GM18873 (cell line): Measurements from ENCODE around the gene KAZN.

Experiments
- ATAC-seq: cut with Tn5 transposase; IDR thresholded peaks from one replicate; pipeline ENCODE4 v1.9.1; 2021; ENCODE audit warnings: mild to moderate bottlenecking, moderate library complexity, moderate number of reproducible peaks; ENCODE audit not compliant: unreplicated experiment, low FRiP score

The KAZN gene

GRCh38 chr1:15089258-15089992 lies 490.9 kb downstream of the KAZN start:
- ATAC-seq, result no peak

DNA sequence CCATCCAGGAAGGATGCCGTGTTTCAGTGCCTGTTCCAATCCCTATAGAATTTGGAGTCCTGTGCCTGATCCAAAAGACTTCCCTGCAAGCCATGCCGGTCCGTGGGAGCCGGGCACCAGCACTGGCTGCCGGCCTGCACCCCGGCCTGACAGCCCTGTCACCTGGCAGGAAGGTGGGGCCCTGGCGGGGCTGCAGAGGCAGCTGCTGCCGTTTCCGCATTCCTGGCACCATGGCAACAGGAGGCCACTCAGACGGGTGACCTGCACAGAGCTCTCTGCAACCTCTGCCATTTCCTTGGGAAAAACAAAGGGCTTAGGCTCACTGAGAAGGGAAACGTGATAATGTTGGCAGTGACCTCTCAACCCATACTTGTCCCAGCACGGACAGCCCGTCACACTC lies 491.9 kb downstream of the KAZN start:
- ATAC-seq, result no peak

DNA sequence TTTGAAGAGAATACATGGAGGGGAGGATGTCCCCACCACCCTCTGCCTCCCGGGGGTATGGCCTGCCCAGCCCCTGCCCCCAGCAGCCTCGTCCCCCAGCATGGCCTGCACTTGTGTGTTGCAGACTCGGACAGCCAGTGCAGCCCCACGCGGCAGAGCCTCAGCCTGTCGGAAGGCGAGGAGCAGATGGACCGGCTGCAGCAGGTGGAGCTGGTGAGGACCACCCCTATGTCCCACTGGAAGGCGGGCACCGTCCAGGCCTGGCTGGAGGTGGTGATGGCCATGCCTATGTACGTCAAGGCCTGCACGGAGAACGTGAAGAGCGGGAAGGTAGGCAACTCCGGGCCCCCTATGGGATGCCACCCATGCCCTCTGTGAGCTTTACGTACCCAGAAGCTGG lies 495.6 kb downstream of the KAZN start:
- ATAC-seq, result no peak

DNA sequence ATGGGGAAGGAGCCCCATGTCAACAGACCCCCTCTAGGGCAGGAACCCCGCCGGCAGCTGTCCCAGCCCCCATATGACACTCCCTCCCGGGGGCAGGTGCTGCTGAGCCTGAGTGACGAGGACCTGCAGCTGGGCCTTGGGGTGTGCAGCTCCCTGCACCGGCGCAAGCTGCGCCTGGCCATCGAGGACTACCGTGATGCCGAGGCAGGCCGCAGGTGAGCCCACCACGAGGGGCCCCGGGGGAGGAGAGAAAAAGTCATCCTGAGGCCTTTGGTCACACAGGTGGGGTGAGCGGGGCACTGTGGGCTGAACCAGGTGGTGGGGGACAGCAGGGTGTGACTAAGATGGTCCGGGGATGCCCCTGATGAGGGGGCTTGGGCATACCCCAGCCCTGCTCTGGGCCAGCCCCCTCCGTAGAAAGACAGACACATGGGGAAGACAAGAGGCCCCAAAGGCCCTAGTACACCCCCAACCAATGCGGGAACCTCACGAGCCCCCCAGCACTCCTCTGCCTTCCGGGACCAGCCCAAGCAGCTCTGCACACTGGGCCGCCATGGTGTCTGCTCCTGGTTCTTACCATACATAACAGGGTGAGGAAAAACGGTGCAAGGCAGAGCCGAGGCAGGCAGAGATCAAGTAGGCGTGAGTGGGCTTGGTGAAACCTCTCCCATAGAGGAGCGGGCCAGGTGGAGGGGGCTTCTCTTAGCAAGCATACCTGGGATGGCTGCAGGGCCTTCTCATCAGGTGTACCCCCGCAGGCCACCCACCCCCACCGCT lies 496.4 kb downstream of the KAZN start:
- no peak for ATAC-seq

- ATAC-seq, result no peak
Measured at GRCh38 chr1:15095496-15095875, 497.0 kb downstream of the KAZN start.

DNA sequence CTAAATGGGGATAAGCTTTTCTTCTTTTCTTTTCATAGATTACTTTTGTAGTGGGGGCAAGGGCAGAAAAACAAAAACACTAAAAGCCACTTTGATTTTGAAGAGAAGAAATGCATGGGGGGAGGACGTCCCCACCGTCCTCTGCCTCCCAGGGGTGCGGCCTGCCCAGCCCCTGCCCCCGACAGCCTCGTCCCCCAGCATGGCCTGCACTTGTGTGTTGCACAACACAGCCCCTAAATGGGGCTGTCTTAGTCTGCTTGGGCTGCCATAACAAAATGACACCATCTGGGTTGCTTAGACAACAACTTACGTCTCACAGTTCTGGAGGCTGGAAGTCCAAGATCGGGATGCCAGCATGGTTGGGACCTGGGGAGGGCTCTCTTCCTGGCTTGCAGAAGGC lies 497.8 kb downstream of the KAZN start:
- no peak for ATAC-seq

DNA sequence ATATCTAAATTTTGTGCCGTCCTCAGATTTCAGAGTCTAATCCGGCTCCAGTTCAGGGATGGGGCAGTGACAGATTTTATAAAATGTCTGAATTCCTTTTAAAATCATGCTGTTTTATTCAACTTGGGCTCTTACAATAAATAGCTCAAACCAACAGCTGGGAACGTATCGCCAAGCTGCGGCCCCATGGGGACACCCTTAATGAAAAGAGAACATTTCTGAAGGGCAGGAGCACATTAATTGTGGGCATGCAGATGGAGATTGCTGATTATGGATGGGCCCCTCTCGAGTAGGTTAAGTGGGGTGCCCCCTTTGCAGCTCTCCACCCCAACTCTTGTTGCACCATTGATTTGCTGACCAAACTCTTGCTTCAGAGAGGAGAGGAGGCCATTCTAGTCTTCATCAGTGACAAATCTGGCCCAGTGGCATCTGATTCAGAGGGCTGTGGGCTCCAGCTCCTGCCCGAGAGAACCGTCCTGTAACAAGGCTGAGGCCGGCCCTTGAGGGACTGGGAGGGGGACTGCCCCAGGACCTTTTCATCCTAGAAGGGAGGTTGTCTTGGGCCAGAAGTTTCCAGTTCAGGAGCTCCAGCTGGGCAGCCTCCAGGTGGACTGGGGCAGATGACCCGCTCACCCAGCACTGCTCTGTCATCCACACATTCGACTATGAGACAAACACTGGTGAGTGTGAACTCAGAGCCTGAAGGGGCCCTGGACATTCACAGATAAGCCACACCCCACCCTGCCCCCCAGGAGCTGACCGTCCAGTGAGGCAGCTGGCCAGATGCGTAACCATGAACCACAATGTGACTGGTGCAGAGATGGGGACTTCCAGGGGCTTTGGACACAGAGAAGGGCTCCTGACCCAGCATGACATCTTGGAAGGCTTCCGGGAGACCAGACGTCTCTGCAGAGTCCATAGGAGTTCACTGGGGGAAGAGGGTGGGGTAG lies 500.0 kb downstream of the KAZN start:
- ATAC-seq, result no peak

GRCh38 chr1:15099441-15100120 lies 501.1 kb downstream of the KAZN start:
- ATAC-seq, result no peak

DNA sequence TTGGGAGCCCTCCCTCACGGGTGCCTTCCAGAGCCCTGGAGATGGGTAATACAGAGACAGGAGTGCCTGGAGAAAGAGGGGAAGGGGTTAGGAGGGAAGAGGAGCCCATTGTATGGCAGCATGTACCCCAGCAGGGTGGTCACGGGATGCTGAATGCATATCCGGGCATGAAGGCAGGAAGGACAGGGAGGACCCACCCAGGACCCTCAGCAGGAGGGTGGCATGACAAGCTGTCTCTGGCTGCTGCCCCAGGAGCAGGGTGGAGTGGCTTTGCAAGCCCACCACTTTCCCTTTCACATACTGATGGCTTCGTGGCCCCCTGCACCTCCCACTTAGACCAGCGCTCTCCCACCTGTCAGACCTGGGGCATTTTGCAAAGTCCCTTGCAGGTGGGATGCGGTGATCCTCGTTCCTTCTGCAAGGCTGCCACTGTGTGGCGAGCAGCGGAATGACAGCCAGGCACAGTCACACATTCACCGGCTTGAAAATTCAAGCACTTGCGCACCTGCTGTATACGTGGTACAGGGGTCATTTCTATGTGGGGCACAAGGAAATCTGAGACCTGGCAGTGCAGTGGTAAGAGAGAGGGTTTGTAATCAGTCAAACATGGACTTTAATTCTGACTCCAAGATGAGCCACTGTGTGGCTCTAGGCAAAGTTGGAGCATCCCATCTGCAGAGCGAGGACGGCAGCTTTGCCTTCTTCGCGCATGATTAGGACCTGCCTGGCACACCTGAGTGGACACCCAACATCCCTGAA lies 501.8 kb downstream of the KAZN start:
- ATAC-seq, result no peak

- ATAC-seq, result no peak
Measured at GRCh38 chr1:15100880-15101760, 502.6 kb downstream of the KAZN start.

DNA sequence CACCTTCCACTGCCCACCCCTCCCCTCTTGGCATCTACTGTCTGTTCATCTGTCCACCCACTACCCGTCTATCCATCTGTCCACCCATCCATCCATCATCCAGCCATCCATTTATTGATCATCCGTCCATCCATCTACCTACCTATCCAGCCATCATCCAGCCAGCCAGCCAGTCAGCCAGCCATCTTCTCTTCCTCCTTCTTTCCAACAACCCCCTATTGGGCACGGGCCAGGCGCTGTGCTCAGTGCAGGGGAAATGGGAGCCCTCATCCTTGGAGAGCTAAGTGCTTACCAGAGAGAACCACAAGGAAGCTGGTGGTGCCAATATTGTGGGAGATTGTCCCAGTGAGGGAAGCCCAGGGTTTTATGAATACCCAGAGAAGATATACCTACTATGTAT lies 503.3 kb downstream of the KAZN start:
- ATAC-seq, result no peak

DNA sequence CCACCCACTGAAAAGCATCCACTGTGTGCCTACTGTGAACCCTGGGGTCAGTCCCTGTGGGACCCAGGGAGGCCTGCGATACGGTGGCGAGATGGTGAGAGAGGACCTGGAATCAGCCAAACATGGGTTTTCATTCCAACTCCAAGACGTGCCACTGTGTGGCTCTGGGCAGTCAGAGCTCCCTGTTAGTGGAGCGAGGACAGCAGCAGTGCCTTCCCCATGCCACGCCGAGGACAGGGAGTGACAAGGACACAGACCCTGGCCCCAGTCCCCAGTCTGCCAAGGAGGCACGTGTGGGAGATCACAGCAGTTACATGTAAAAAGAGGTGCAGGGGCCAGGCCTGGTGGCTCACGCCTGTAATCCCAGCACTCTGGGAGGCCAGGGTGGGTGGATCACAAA lies 504.2 kb downstream of the KAZN start:
- no peak for ATAC-seq

DNA sequence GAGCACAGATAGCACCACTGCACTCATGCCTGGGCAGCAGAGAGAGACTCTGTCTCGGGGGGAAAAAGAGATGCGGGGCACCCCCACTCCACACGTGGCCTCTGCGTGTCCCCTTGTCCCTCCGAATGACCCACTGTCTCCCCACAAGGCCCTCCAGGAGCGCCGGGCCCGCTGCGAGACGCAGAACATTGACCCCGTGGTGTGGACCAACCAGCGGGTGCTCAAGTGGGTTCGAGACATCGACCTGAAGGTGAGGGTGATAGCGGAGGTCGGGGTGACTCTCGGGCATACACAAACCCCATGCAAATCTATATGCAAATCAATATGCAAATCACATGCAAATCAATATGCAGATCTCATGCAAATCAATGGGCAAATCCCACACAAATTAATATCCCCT lies 504.7 kb downstream of the KAZN start:
- ATAC-seq, result no peak

DNA sequence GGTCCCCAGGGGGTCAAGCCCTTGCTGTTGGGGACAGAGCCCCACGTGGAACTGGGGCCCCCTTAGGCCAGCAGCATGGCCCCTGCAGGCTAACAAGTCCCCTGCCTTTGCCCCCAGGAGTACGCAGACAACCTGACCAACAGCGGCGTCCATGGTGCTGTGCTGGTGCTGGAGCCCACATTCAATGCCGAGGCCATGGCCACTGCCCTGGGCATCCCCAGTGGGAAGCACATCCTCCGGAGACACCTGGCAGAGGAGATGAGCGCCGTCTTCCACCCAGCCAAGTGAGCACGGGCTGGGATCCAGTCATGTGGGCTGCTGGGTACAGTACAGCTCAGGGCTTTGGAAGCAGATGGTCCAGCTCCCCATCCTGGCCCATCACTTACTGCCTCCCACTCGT lies 505.4 kb downstream of the KAZN start:
- no peak for ATAC-seq

GRCh38 chr1:15104768-15105167 lies 506.3 kb downstream of the KAZN start:
- no peak for ATAC-seq

GRCh38 chr1:15106608-15107007 lies 508.1 kb downstream of the KAZN start:
- no peak for ATAC-seq

DNA sequence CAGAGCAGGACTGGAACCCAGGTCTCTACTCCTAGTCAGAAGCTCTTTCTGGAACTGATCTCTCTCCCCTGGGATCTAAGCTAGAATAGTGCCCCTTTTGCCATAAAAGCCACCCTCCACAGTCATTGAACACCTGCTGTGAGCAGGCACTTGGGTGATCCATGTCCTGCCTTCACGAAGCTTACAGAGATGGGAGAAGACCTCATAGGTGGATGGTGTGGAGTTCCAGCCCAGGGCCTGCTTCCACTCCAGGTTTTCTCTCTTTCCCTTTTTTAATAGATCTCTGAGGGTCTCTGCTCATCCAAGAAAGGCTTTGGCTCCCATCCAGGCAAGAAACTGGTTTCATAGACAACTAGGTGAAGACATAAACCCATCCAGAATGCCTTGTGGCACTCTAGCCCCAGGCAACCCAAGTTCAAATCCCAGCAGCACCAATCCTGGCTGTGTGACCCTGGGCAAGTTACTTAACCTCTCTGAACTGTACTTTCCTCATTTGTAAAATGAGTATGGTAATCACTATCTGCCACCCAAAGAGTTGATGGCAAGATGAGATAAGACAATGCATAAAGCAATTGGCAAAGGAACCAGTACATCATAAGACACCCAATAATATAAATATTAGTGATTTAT lies 508.7 kb downstream of the KAZN start:
- ATAC-seq, result no peak

DNA sequence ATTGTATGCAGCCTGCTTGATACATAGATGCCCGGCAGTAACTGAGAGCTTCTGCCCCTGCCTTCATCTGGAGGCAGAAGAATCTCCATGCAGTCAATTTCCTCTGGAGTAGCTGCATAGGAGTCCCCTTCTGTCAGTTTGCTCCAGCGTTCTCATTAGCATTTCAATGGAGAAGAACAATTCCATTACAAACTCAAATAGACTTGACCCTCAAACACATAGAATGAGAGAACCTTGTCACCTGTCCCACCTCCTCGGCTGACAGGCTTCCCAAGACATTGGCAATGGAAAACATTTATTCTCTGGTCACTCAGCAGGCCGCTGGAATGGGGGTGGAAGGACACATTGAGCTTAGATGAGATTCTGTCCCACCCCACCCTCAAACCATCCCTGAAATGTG lies 509.4 kb downstream of the KAZN start:
- no peak for ATAC-seq
